ENCODE data around the gene SOCS2.

GRCh38 chr12:93616584-93617101 lies 44.2 kb downstream of the SOCS2 start:
- TF ChIP-seq, protein P1, sequence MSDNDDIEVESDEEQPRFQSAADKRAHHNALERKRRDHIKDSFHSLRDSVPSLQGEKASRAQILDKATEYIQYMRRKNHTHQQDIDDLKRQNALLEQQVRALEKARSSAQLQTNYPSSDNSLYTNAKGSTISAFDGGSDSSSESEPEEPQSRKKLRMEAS (IDR thresholded peaks at IDR 0.05; ENCODE audit: insufficient read depth, insufficient read length) = no peak
- no peak for TF ChIP-seq POLR2A (IDR thresholded peaks at IDR 0.05; ENCODE audit: low read depth, low read length)
- TF ChIP-seq, protein P2, sequence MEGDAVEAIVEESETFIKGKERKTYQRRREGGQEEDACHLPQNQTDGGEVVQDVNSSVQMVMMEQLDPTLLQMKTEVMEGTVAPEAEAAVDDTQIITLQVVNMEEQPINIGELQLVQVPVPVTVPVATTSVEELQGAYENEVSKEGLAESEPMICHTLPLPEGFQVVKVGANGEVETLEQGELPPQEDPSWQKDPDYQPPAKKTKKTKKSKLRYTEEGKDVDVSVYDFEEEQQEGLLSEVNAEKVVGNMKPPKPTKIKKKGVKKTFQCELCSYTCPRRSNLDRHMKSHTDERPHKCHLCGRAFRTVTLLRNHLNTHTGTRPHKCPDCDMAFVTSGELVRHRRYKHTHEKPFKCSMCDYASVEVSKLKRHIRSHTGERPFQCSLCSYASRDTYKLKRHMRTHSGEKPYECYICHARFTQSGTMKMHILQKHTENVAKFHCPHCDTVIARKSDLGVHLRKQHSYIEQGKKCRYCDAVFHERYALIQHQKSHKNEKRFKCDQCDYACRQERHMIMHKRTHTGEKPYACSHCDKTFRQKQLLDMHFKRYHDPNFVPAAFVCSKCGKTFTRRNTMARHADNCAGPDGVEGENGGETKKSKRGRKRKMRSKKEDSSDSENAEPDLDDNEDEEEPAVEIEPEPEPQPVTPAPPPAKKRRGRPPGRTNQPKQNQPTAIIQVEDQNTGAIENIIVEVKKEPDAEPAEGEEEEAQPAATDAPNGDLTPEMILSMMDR (IDR thresholded peaks at IDR 0.05; ENCODE audit: extremely low read depth in 1 of 2, insufficient read depth in 1 of 2, low read depth in 1 of 2, low read length in 2 of 2) = no peak
- TF ChIP-seq EZH2 (IDR thresholded peaks at IDR 0.05; ENCODE audit: borderline replicate concordance, low read depth, low read length, severe bottlenecking) = no peak
- TF ChIP-seq MYC (IDR thresholded peaks at IDR 0.05; ENCODE audit: low read depth, low read length) = no peak
- no peak for TF ChIP-seq JUN (IDR thresholded peaks at IDR 0.05; ENCODE audit: borderline replicate concordance, insufficient read depth, insufficient read length, low read depth)
- no peak for TF ChIP-seq POLR2AphosphoS5 (IDR thresholded peaks at IDR 0.05; ENCODE audit: insufficient read depth, low read depth, low read length)
- TF ChIP-seq GATA2 (IDR thresholded peaks at IDR 0.05; ENCODE audit: insufficient read depth, insufficient read length, low read depth, low read length) = no peak
- no peak for TF ChIP-seq FOS (IDR thresholded peaks at IDR 0.05; ENCODE audit: borderline replicate concordance, insufficient read depth, low read length)

Data from endothelial cell of umbilical vein (primary cell).